Measurements from ENCODE around the gene FIG4.
"Not testable (repeated sequence)": the region's sequence is repeated elsewhere in the genome, so short reads cannot be mapped to it uniquely, and the experiment has no call there.

Gene FIG4

GRCh38 chr6:109678240-109678639 is 12.9 kb upstream of the FIG4 start:
- no peak for DNase-seq (ENCODE audit: extremely low spot score)
- no peak for TF ChIP-seq FOXM1 (IDR thresholded peaks at IDR 0.05; ENCODE audit: borderline replicate concordance)
- TF ChIP-seq SUZ12 (IDR thresholded peaks at IDR 0.05): no peak
- no peak for TF ChIP-seq ARNT (IDR thresholded peaks at IDR 0.05)
- no peak for TF ChIP-seq BHLHE40 (IDR thresholded peaks at IDR 0.05; ENCODE audit: borderline replicate concordance)
- no peak for TF ChIP-seq FOXK2 (IDR thresholded peaks at IDR 0.05)
- no peak for TF ChIP-seq TARDBP (IDR thresholded peaks at IDR 0.05)
- TF ChIP-seq HDGF (IDR thresholded peaks at IDR 0.05; ENCODE audit: borderline replicate concordance): no peak
- TF ChIP-seq FOXA1 (IDR thresholded peaks at IDR 0.05): no peak
- CTCF ChIA-PET: no interaction called here
- POLR2A ChIA-PET: no interaction called here

DNA sequence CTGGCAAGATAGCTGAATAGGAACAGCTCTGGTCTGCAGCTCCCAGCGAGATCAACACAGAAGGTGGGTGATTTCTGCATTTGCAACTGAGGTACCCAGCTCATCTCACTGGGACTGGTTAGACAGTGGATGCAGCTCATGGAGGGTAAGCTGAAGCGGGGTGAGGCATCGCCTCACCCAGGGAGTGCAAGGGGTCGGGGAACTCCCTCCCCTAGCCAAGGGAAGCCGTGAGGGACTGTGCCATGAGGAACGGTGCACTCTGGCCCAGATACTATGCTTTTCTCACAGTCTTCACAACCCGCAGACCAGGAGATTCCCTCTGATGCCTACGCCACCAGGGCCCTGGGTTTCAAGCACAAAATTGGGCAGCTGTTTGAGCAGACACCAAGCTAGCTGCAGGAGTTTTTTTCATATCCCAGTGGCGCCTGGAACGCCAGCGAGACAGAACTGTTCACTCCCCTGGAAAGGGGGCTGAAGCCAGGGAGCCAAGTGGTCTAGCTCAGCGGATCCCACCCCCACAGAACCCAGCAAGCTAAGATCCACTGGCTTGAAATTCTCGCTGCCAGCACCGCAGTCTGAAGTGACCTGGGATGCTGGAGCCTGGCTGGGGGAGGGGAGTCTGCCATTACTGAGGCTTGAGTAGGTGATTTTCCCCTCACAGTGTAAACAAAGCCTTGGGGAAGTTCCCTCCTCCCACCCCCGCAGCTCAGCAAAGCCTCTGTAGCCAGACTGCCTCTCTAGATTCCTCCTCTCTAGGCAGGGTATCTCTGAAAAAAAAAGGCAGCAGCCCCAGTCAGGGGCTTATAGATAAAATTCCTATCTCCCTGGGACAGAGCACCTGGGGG is 12.2 kb upstream of the FIG4 start:
- DNase-seq (ENCODE audit: extremely low spot score); POLR2A ChIA-PET; CTCF ChIA-PET: not testable (repeated sequence)

- ChIA-PET POLR2A (no interaction called here), CTCF (no interaction called here)
Measured at GRCh38 chr6:109686566-109687265, 4.4 kb upstream of the FIG4 start.

DNA sequence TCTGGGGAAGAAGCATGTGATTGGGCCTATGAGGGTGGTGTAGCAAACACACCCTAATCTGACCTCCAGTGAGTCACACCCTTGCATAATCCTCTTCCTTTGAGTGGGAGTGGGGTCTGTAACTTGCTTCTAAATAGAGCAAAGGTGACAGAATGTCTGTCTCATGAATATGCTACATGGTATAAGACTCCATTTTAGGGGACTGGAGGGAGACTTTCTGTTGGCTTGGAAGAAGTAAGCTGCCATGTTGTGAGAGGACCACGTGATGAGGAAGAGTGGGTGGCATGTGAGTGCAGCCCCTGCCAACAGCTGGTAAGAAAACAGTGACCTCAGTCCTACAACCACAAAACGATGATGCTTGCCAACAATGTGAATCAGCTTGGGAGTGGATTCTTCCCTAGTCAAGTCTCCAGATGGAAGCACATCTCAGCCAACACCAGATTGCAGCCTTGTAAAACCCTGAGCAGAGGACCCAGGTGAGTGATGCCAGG is 3.8 kb upstream of the FIG4 start:
- no peak for TF ChIP-seq SUZ12 (IDR thresholded peaks at IDR 0.05)
- no peak for TF ChIP-seq FOXA1 (IDR thresholded peaks at IDR 0.05)
- no peak for TF ChIP-seq LEF1 (IDR thresholded peaks at IDR 0.05; ENCODE audit: borderline replicate concordance)
- TF ChIP-seq FOXM1 (IDR thresholded peaks at IDR 0.05; ENCODE audit: borderline replicate concordance): no peak
- TF ChIP-seq ELF4 (IDR thresholded peaks at IDR 0.05): no peak
- no peak for TF ChIP-seq NFRKB (IDR thresholded peaks at IDR 0.05)
- TF ChIP-seq L3MBTL2 (conservative IDR thresholded peaks at IDR 0.05): no peak
- TF ChIP-seq PKNOX1 (IDR thresholded peaks at IDR 0.05): no peak
- no peak for TF ChIP-seq SP1 (IDR thresholded peaks at IDR 0.05)
- no peak for TF ChIP-seq FOXK2 (IDR thresholded peaks at IDR 0.05)
- no peak for TF ChIP-seq ZNF384 (IDR thresholded peaks at IDR 0.05)
- no peak for TF ChIP-seq CTBP1 (IDR thresholded peaks at IDR 0.05; ENCODE audit: borderline replicate concordance)
- no peak for TF ChIP-seq TARDBP (IDR thresholded peaks at IDR 0.05)
- TF ChIP-seq ARNT (IDR thresholded peaks at IDR 0.05): no peak
- no peak for TF ChIP-seq BHLHE40 (IDR thresholded peaks at IDR 0.05; ENCODE audit: borderline replicate concordance)
- no peak for TF ChIP-seq HDGF (IDR thresholded peaks at IDR 0.05; ENCODE audit: borderline replicate concordance)
- POLR2A ChIA-PET: no interaction called here
- DNase-seq (ENCODE audit: extremely low spot score): no peak
- CTCF ChIA-PET: interaction anchor here (0.6 kb wide), 1 partner anchor 138 kb away, joined by 3 read pairs; no protein-coding TSS in a partner anchor

More at GRCh38 chr6:109686566-109687265, 4.4 kb upstream of the FIG4 start:
- no peak for TF ChIP-seq FOXA1 (IDR thresholded peaks at IDR 0.05)
- no peak for TF ChIP-seq SP1 (IDR thresholded peaks at IDR 0.05)
- TF ChIP-seq HDGF (IDR thresholded peaks at IDR 0.05; ENCODE audit: borderline replicate concordance): no peak
- no peak for TF ChIP-seq FOXM1 (IDR thresholded peaks at IDR 0.05; ENCODE audit: borderline replicate concordance)
- no peak for TF ChIP-seq ZNF384 (IDR thresholded peaks at IDR 0.05)
- TF ChIP-seq BHLHE40 (IDR thresholded peaks at IDR 0.05; ENCODE audit: borderline replicate concordance): no peak
- no peak for TF ChIP-seq CTBP1 (IDR thresholded peaks at IDR 0.05; ENCODE audit: borderline replicate concordance)
- no peak for TF ChIP-seq FOXK2 (IDR thresholded peaks at IDR 0.05)
- TF ChIP-seq SUZ12 (IDR thresholded peaks at IDR 0.05): no peak
- no peak for TF ChIP-seq L3MBTL2 (conservative IDR thresholded peaks at IDR 0.05)
- TF ChIP-seq LEF1 (IDR thresholded peaks at IDR 0.05; ENCODE audit: borderline replicate concordance): no peak
- no peak for DNase-seq (ENCODE audit: extremely low spot score)

DNA sequence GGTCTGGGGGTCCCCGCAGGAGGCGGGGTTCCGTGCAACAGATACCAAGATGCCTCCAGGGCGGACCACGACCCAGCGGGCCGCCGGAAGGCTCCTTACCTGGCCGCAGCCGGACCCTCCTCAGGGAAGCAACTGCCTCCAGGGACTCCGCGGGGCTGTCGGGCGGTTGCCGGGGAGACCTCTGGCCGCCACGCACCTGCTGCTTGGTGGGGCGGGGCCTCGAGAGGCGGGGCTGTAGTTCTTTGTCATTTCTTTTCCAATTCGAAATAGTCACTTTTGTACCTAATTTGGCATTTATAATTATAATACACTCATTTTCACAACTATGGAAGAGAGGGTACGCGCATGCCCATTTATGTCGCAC is 741 bp upstream of the FIG4 start:
- ChIA-PET POLR2A (no interaction called here), CTCF (interaction anchor here (0.7 kb wide), 3 partner anchors 341 to 704 kb away, joined by 3 read pairs; no protein-coding TSS in a partner anchor)
- DNase-seq (ENCODE audit: extremely low spot score): peak; percentile 61
- TF ChIP-seq ARNT (IDR thresholded peaks at IDR 0.05) (no peak), BHLHE40 (IDR thresholded peaks at IDR 0.05; ENCODE audit: borderline replicate concordance) (no peak), FOXA1 (IDR thresholded peaks at IDR 0.05) (no peak), SUZ12 (IDR thresholded peaks at IDR 0.05) (no peak), ELF4 (IDR thresholded peaks at IDR 0.05) (no peak), FOXM1 (IDR thresholded peaks at IDR 0.05; ENCODE audit: borderline replicate concordance) (no peak), CTBP1 (IDR thresholded peaks at IDR 0.05; ENCODE audit: borderline replicate concordance) (no peak), TARDBP (IDR thresholded peaks at IDR 0.05) (no peak), SP1 (IDR thresholded peaks at IDR 0.05) (no peak), NFRKB (IDR thresholded peaks at IDR 0.05) (no peak), PKNOX1 (IDR thresholded peaks at IDR 0.05) (no peak), ZNF384 (IDR thresholded peaks at IDR 0.05) (no peak), LEF1 (IDR thresholded peaks at IDR 0.05; ENCODE audit: borderline replicate concordance) (no peak), L3MBTL2 (conservative IDR thresholded peaks at IDR 0.05) (no peak), HDGF (IDR thresholded peaks at IDR 0.05; ENCODE audit: borderline replicate concordance) (no peak)

GRCh38 chr6:109693111-109693510 is 2.0 kb downstream of the FIG4 start:
- no peak for DNase-seq (ENCODE audit: extremely low spot score)
- POLR2A ChIA-PET: interaction anchor here (0.6 kb wide), 1 partner anchor 233 kb away, joined by 5 read pairs; no protein-coding TSS in a partner anchor
- no peak for TF ChIP-seq BHLHE40 (IDR thresholded peaks at IDR 0.05; ENCODE audit: borderline replicate concordance)
- no peak for TF ChIP-seq ARNT (IDR thresholded peaks at IDR 0.05)
- TF ChIP-seq LEF1 (IDR thresholded peaks at IDR 0.05; ENCODE audit: borderline replicate concordance): no peak
- TF ChIP-seq SP1 (IDR thresholded peaks at IDR 0.05): no peak
- no peak for TF ChIP-seq L3MBTL2 (conservative IDR thresholded peaks at IDR 0.05)
- TF ChIP-seq ELF4 (IDR thresholded peaks at IDR 0.05): no peak
- no peak for TF ChIP-seq CTBP1 (IDR thresholded peaks at IDR 0.05; ENCODE audit: borderline replicate concordance)
- TF ChIP-seq NFRKB (IDR thresholded peaks at IDR 0.05): no peak
- no peak for TF ChIP-seq TARDBP (IDR thresholded peaks at IDR 0.05)
- TF ChIP-seq SUZ12 (IDR thresholded peaks at IDR 0.05): no peak
- no peak for TF ChIP-seq ZNF384 (IDR thresholded peaks at IDR 0.05)
- no peak for TF ChIP-seq FOXK2 (IDR thresholded peaks at IDR 0.05)
- no peak for TF ChIP-seq FOXM1 (IDR thresholded peaks at IDR 0.05; ENCODE audit: borderline replicate concordance)
- TF ChIP-seq PKNOX1 (IDR thresholded peaks at IDR 0.05): no peak
- no peak for TF ChIP-seq HDGF (IDR thresholded peaks at IDR 0.05; ENCODE audit: borderline replicate concordance)
- CTCF ChIA-PET: interaction anchor here (1.4 kb wide), 1 partner anchor 346 kb away, joined by 6 read pairs; no protein-coding TSS in a partner anchor
